Esophagus muscularis mucosa (tissue), 4 donors: ENCODE results near the gene HOXC11. TPM values are rescaled to one million over a fixed set of nuclear protein-coding genes. Genes with fewer than 3 reads are reported as not detected.

Source experiments
- DNase-seq: peaks from one replicate; pipeline ENCODE4 v3.0.0-alpha.2; 2017; ENCODE audit errors: extremely low spot score
- H3K27ac ChIP-seq, 4 donors: fragments of 200-600 bp; sonication (generic); replicated peaks in 1 of 4; 1 replicate in 3 of 4; 2 replicates in 1 of 4; pipeline ENCODE4 v1.5.1; 2016 to 2019; ENCODE audit warnings: mild to moderate bottlenecking in 1 of 4
- H3K27me3 ChIP-seq, 4 donors: fragments of 200-600 bp; sonication (generic); one replicate each; pipeline versions ENCODE4 v1.5.1 to v1.6.0; 2016 to 2019
- H3K36me3 ChIP-seq, 4 donors: fragments of 200-600 bp; sonication (generic); one replicate each; pipeline ENCODE4 v1.5.1; 2016 to 2019
- H3K4me1 ChIP-seq, 4 donors: fragments of 200-600 bp; sonication (generic); one replicate each; pipeline ENCODE4 v1.5.1; 2016 to 2019
- H3K4me3 ChIP-seq, 4 donors: fragments of 200-600 bp; sonication (generic); 1 replicate in 2 of 4; 2 replicates in 2 of 4; pipeline ENCODE4 v1.5.1; 2016 to 2019; ENCODE audit warnings: mild to moderate bottlenecking in 4 of 4, moderate library complexity in 1 of 4
- H3K9me3 ChIP-seq, 4 donors: fragments of 200-600 bp; sonication (generic); 1 replicate in 3 of 4; 2 replicates in 1 of 4; pipeline ENCODE4 v1.5.1; 2016 to 2019
- CTCF ChIP-seq, 3 experiments: fragments of 200-600 bp in 2 of 3; fragments of 450-650 bp in 1 of 3; sonication (generic) in 2 of 3; IDR thresholded peaks; one replicate each; pipeline ENCODE4 v1.5.1; 2017 to 2019; ENCODE audit warnings: antibody characterized with exemption in 3 of 3, mild to moderate bottlenecking in 2 of 3, moderate library complexity in 1 of 3
- EP300 ChIP-seq: sonication (generic); formaldehyde crosslinking; IDR thresholded peaks from one replicate; pipeline ENCODE4 v1.6.1; 2017; ENCODE audit warnings: antibody characterized with exemption
- POLR2A ChIP-seq: fragments of 450-650 bp; IDR thresholded peaks from one replicate; pipeline ENCODE4 v1.6.1; 2017; ENCODE audit warnings: antibody characterized with exemption, moderate library complexity, mild to moderate bottlenecking, low read depth
- POLR2AphosphoS5 ChIP-seq, 2 donors: sonication (generic); formaldehyde crosslinking; IDR thresholded peaks; one replicate each; pipeline ENCODE4 v1.6.1; 2017; ENCODE audit warnings: antibody characterized with exemption in 2 of 2
- WGBS: methylation state at CpG from one replicate; pipeline ENCODE4 v1.1.5; 2018; 5-methylcytosine and 5-hydroxymethylcytosine counted together
- intact Hi-C: fragments of 100-400 bp; cut with DNase I; formaldehyde crosslinking; loops from one replicate; pipeline ENCODE4 v1.15.1; 2023
- total RNA-seq, 4 donors: library from RNA; depleted of rRNA; stranded (reverse); fragments of >200 nt; gene quantifications; one replicate each; pipeline versions ENCODE4 v1.1.0 to v1.2.1, GENCODE V29; 2016

HOXC11 gene
- total RNA-seq, 4 donors from 2014 or later = not detected

GRCh38 chr12:53948650-53949593, 24.0 kb upstream of the HOXC11 start:
- Histone ChIP-seq H3K27ac (no peak overlapping the region), H3K9me3 (no peaks in the 10 kb centered on the region), H3K4me1 (peaks cover 7 to 34% (median 24%) of the 10 kb centered on the region in 4 donors), H3K27me3 (peaks cover 0 to 100% (median 83%) of the 10 kb centered on the region in 4 donors), H3K36me3 (no peaks in the 10 kb centered on the region), H3K4me3 (no peak overlapping the region)
- 45% methylated on average over 8 of the region's 9 CpGs for WGBS
- TF ChIP-seq POLR2A (no peak), POLR2AphosphoS5 (IDR thresholded peaks at IDR 0.05) (no peak), EP300 (no peak), CTCF (IDR thresholded peaks at IDR 0.05) (no peak)
- no peak for DNase-seq
- intact Hi-C loops = no loop called here

GRCh38 chr12:53949631-53950436, 23.1 kb upstream of the HOXC11 start:
- H3K9me3 ChIP-seq = no peaks in the 10 kb centered on the region
- H3K4me3 ChIP-seq = no peak overlapping the region
- no peaks in the 10 kb centered on the region for H3K36me3 ChIP-seq
- TF ChIP-seq EP300 = no peak
- TF ChIP-seq POLR2AphosphoS5 (IDR thresholded peaks at IDR 0.05) = no peak
- no peak for TF ChIP-seq POLR2A
- TF ChIP-seq CTCF (IDR thresholded peaks at IDR 0.05) = no peak
- no peak for DNase-seq
- intact Hi-C loops = no loop called here
- WGBS = 5% methylated on average over 27 of the region's 34 CpGs
- H3K27ac ChIP-seq = no peak overlapping the region
- H3K4me1 ChIP-seq = peaks cover 7 to 35% (median 24%) of the 10 kb centered on the region in 4 donors
- H3K27me3 ChIP-seq = peaks cover 3 to 100% (median 83%) of the 10 kb centered on the region in 4 donors

GRCh38 chr12:53950437-53950773, 22.5 kb upstream of the HOXC11 start:
- Histone ChIP-seq H3K9me3 (no peaks in the 10 kb centered on the region), H3K36me3 (no peaks in the 10 kb centered on the region), H3K27me3 (peaks cover 9 to 100% (median 83%) of the 10 kb centered on the region in 4 donors), H3K4me3 (no peak overlapping the region), H3K27ac (no peak overlapping the region), H3K4me1 (peaks cover 7 to 35% (median 28%) of the 10 kb centered on the region in 4 donors)
- intact Hi-C loops = no loop called here
- WGBS = 9% methylated on average over 10 of the region's 10 CpGs
- DNase-seq = no peak
- TF ChIP-seq POLR2AphosphoS5 (IDR thresholded peaks at IDR 0.05) = no peak
- no peak for TF ChIP-seq CTCF (IDR thresholded peaks at IDR 0.05)
- no peak for TF ChIP-seq EP300
- no peak for TF ChIP-seq POLR2A

GRCh38 chr12:53950789-53951576, 21.9 kb upstream of the HOXC11 start:
- peaks cover 7 to 41% (median 31%) of the 10 kb centered on the region in 4 donors for H3K4me1 ChIP-seq
- peaks cover 10 to 100% (median 83%) of the 10 kb centered on the region in 4 donors for H3K27me3 ChIP-seq
- no peak overlapping the region for H3K4me3 ChIP-seq
- TF ChIP-seq POLR2A (no peak), POLR2AphosphoS5 (IDR thresholded peaks at IDR 0.05) (no peak), EP300 (no peak), CTCF (IDR thresholded peaks at IDR 0.05) (no peak)
- no peak for DNase-seq
- no peaks in the 10 kb centered on the region for H3K9me3 ChIP-seq
- WGBS = 3% methylated on average over 30 of the region's 34 CpGs
- intact Hi-C loops = no loop called here
- no peaks in the 10 kb centered on the region for H3K36me3 ChIP-seq
- no peak overlapping the region for H3K27ac ChIP-seq
